GM12874 (cell line): ENCODE measurements around the gene EXOSC9.

Experiments used
- TF ChIP-seq, protein P1 (sequence below): IDR thresholded peaks from 2 replicates; pipeline ENCODE4 v1.5.1; 2011; ENCODE audit warnings: low read depth, mild to moderate bottlenecking, control low read depth, low read length, moderate library complexity; ENCODE audit not compliant: insufficient read depth

EXOSC9 gene, protein sequence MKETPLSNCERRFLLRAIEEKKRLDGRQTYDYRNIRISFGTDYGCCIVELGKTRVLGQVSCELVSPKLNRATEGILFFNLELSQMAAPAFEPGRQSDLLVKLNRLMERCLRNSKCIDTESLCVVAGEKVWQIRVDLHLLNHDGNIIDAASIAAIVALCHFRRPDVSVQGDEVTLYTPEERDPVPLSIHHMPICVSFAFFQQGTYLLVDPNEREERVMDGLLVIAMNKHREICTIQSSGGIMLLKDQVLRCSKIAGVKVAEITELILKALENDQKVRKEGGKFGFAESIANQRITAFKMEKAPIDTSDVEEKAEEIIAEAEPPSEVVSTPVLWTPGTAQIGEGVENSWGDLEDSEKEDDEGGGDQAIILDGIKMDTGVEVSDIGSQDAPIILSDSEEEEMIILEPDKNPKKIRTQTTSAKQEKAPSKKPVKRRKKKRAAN

DNA sequence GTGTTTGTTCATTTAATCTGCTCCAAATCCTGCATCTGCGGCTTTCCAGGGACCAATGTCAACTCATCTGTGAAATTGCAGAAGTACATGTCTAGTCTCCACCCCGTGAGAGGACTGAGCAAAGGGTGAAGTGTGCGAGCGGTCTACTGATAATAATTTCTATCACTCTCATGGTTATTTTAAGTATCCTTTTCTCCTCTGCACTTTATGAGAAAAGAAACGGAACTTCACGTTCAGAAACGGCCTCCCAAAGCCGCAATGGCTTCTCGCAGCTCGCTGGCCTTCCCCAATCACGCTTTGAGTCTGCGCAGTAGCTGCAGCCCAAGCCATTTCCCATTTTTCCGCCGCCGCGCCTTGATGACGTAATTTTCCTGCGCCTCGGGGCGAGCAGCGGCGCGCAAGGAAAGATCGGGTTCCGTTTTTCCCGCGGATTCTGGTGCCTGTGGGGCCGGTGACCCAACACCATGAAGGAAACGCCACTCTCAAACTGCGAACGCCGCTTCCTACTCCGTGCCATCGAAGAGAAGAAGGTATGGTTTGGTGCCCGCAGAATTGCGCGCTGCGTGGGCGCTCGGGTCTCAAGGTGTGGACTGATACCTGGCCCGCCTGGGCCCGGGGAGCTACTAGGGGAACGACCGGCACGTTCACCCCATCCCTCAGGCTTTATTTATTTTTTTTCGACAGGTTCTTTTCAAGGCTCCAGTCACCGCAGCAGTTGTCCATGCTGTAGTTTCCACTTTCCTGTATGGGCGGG is at the start of gene EXOSC9:
EXOSC9 (plus strand) TSS at position 363 of the 754 bp plus-strand sequence; CDS start at position 465, 102 bp downstream.
- TF ChIP-seq, protein P1, sequence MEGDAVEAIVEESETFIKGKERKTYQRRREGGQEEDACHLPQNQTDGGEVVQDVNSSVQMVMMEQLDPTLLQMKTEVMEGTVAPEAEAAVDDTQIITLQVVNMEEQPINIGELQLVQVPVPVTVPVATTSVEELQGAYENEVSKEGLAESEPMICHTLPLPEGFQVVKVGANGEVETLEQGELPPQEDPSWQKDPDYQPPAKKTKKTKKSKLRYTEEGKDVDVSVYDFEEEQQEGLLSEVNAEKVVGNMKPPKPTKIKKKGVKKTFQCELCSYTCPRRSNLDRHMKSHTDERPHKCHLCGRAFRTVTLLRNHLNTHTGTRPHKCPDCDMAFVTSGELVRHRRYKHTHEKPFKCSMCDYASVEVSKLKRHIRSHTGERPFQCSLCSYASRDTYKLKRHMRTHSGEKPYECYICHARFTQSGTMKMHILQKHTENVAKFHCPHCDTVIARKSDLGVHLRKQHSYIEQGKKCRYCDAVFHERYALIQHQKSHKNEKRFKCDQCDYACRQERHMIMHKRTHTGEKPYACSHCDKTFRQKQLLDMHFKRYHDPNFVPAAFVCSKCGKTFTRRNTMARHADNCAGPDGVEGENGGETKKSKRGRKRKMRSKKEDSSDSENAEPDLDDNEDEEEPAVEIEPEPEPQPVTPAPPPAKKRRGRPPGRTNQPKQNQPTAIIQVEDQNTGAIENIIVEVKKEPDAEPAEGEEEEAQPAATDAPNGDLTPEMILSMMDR, result no peak

DNA sequence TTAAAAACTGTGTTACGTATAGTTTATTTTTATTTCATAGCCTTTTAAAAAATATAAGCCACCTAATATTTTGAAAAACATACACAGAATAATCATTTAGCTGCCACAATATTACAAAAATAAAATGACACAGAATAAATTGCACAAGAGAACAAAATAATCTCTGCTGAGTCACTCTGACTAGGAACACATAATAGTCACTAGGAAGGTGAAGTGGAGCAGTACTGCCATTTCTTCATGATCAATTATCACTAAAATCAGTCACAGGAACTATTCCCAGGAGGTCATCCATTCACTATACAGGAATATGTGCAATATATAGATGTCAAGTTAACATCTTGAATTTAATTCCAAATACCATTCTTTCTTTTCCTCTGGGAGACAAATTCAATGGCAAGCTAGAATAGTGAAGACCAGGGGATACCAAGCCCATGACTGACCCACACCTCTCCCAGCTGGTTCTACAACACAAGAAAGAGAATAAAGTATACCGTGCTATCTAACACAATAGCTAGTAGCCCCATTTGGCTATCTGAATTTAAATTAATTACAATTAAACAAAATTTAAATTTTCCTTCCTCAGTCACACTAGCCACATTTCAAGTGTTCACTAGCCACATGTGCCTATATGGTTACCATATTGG is 42.1 kb upstream of the EXOSC9 start:
- TF ChIP-seq, protein P1, result no peak

DNA sequence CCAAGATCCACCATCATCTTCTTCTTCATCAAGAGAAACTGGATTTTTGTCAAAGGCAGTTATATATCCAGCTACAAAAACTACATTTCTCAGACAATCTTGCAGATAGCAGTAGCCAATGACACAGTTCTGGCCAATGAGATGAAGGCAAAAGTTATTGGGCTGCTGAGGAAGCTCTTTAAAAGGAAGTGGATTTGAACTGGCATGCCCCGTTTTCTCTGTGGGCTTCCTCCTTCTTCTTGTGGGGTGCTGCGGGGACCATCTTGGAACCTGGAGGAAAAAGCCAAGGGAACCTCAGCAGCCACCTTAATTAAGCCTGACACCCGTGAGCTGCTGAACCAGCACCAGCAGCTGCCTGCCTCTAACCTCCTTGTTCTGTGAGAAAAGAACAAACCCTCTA is 40.9 kb upstream of the EXOSC9 start:
- TF ChIP-seq, protein P1, result no peak

DNA sequence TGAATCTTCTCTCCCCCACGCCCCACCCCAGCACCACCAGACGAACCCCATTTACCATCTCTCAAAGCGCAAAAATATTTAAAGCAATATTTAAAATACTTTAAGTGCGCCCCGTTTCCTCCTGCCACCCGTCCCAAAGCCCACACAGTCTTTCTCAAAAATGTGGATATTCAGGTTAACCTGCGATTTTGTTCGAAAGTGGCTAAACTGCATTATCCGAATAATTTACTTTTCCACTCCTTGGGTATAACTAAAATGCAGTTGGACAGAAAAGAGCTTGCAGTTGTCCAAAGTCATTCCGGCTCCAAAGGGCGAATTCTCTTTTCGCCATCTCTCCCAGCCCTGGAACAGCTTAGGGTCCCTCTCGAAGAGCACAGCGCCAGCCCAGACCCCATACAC is 36.8 kb upstream of the EXOSC9 start:
- TF ChIP-seq, protein P1, result no peak

DNA sequence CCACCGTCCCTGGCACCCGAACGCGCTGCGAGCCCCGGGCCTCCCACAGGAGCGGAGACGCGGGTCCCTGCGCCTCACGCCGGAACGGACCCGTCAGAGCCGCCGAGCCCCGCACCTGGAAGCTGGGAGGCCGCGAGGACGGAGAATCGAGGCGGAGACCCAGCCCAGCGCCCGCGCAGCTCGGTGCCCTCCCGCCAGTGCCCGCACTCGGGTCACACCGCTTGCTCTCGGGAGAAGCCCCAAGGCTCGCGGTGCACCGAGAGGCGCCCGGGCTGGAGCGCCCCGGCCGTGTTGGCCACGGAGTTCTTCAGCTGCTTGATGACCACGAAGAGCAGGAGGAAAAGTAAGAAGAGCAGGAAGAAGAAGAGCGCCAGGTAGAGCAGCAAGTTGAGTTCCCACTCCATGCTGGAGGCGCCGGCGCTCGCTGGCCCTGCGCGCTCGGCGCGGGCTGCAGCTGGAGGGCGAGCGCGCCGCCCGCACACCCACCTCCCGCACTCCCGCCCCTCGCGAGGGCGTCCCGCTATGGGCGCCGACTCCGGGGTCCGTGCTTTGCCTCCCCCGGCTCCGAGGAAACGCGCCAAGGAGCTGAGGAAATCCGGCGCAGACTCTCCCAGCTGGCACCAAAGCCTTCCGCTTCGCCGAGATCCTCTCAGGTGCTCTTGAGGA is 36.3 kb upstream of the EXOSC9 start, which contains the start of gene SMIM43:
SMIM43 (minus strand) TSS at position 463 of the 666 bp plus-strand sequence; CDS start at position 404, 59 bp downstream.
- TF ChIP-seq, protein P1, result no peak

DNA sequence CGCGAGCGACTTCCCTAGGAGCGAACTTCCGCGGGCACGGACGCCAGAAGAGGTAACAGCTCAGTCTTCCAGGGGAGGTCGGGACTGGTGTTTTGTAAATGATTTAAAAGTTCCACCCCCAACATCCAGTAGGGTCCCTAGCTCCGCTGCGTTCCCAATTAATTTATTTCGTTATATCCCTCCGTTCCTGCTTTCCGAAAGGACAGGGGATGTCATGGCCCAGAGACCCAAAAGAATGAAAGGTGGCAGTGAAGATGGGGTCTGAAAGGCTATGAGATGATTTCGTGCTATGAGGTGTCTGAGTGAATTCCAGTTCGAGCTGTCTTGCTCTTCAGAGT is 35.8 kb upstream of the EXOSC9 start:
- TF ChIP-seq, protein P1, result no peak
